Fibroblast of lung (primary cell): Measurements from ENCODE around the gene DUSP11. TPM values are rescaled to one million over a fixed set of nuclear protein-coding genes. Genes with fewer than 3 reads are reported as not detected.

ENCODE experiments used
- DNase-seq, 2 donors: peaks; one replicate each; pipeline versions ENCODE4 v3.0.0 to v3.0.0-alpha.2; 2010; ENCODE audit warnings: low read depth in 2 of 2
- H2AFZ ChIP-seq: 2 replicates; pipeline ENCODE4 v1.5.1; 2012; ENCODE audit warnings: low read length, control low read depth, inconsistent platforms
- H3K27ac ChIP-seq: 2 replicates; pipeline ENCODE4 v1.5.1; 2011; ENCODE audit warnings: low read length, control low read depth; ENCODE audit not compliant: insufficient read depth
- H3K27me3 ChIP-seq: 2 replicates; pipeline ENCODE4 v1.5.1; 2011; ENCODE audit warnings: mild to moderate bottlenecking, low read length; ENCODE audit not compliant: control insufficient read depth, insufficient read depth
- H3K36me3 ChIP-seq: 2 replicates; pipeline ENCODE4 v1.5.1; 2011; ENCODE audit warnings: low read length; ENCODE audit not compliant: control insufficient read depth, insufficient read depth
- H3K4me1 ChIP-seq: 2 replicates; pipeline ENCODE4 v1.5.1; 2011; ENCODE audit warnings: low read length; ENCODE audit not compliant: control insufficient read depth, insufficient read depth; ENCODE audit errors: extremely low read depth
- H3K4me2 ChIP-seq: 2 replicates; pipeline ENCODE4 v1.5.1; 2011; ENCODE audit warnings: low read length, control low read depth; ENCODE audit not compliant: insufficient read depth; ENCODE audit errors: extremely low read depth
- H3K4me3 ChIP-seq, 4 experiments: fragments of 200-600 bp in 1 of 4; sonication (generic) in 1 of 4; replicated peaks in 1 of 4; 2 replicates each; pipeline ENCODE4 v1.5.1; 2011 to 2016; ENCODE audit warnings: low read length in 4 of 4, low read depth in 3 of 4, mild to moderate bottlenecking in 3 of 4, control low read depth in 2 of 4, inconsistent platforms in 1 of 4, mixed read lengths in 1 of 4; ENCODE audit not compliant: insufficient read depth in 1 of 4; ENCODE audit errors: control extremely low read depth in 1 of 4
- H3K79me2 ChIP-seq: 2 replicates; pipeline ENCODE4 v1.5.1; 2012; ENCODE audit warnings: mild to moderate bottlenecking, low read length, inconsistent platforms; ENCODE audit not compliant: control insufficient read depth, insufficient read depth
- H3K9ac ChIP-seq: 2 replicates; pipeline ENCODE4 v1.5.1; 2011; ENCODE audit warnings: mild to moderate bottlenecking, low read length, control low read depth; ENCODE audit not compliant: insufficient read depth
- H3K9me3 ChIP-seq: 2 replicates; pipeline ENCODE4 v1.5.1; 2012; ENCODE audit warnings: low read depth, low read length; ENCODE audit not compliant: control insufficient read depth, insufficient read depth
- H4K20me1 ChIP-seq: 2 replicates; pipeline ENCODE4 v1.5.1; 2011; ENCODE audit warnings: low read length; ENCODE audit not compliant: control insufficient read depth, insufficient read depth; ENCODE audit errors: extremely low read depth
- CTCF ChIP-seq, 2 donors: IDR thresholded peaks in 1 of 2; conservative IDR thresholded peaks in 1 of 2; 1 replicate in 1 of 2; 2 replicates in 1 of 2; pipeline ENCODE4 v1.5.1; 2011 to 2012; ENCODE audit warnings: low read length in 2 of 2, control low read depth in 1 of 2, inconsistent platforms in 1 of 2, low read depth in 1 of 2, mild to moderate bottlenecking in 1 of 2
- EZH2 ChIP-seq: IDR thresholded peaks from 2 replicates; pipeline ENCODE4 v1.5.1; 2012; ENCODE audit warnings: low read length, control low read depth, mild to moderate bottlenecking; ENCODE audit errors: missing control alignments
- polyA plus RNA-seq, 2 donors: library from polyadenylated mRNA; depleted of rRNA in 1 of 2; stranded (reverse) in 1 of 2; unstranded in 1 of 2; fragments of >200 nt; gene quantifications; 2 replicates each; pipeline ENCODE4 v1.2.1, GENCODE V29; 2011 to 2012; ENCODE audit warnings: missing spikeins in 1 of 2
- total RNA-seq: library from RNA; depleted of rRNA; stranded (reverse); fragments of >200 nt; gene quantifications from 2 replicates; pipeline ENCODE4 v1.2.1, GENCODE V29; 2014

DUSP11 gene
- total and polyA plus RNA-seq, 2 donors (not counting 1 experiment from before 2014, with no cell fraction given), result 31.7 to 38.0 TPM

DNA sequence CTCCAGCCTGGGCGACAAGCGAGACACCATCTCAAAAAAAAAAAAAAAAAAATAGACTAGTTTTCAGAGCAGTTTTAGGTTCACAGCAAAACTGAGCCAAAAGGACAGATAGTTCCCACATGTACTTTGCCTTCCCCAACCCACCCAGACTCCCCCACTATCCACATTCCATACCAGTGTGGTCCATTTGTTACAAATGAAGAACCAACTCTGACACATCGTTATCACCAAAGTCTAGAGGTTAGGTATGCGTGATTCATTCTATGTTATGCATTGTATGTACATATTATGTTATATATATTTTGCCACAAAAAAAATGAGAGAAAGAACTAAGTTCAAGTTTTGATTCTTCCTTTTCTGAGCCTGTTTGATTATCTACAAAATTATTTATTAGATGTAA, 3.5 kb downstream of the DUSP11 start:
- H3K9ac ChIP-seq, result no peak overlapping the region
- no peak overlapping the region for H3K4me3 ChIP-seq
- H3K4me2 ChIP-seq, result no peak overlapping the region
- peaks cover 2% of the 10 kb centered on the region for H3K36me3 ChIP-seq
- DNase-seq, result no peak
- H2AFZ ChIP-seq, result no peak overlapping the region
- no peak overlapping the region for H3K27ac ChIP-seq
- no peaks in the 10 kb centered on the region for H3K9me3 ChIP-seq
- H3K79me2 ChIP-seq, result peaks cover 21% of the 10 kb centered on the region
- no peaks in the 10 kb centered on the region for H3K4me1 ChIP-seq
- H4K20me1 ChIP-seq, result no peaks in the 10 kb centered on the region
- no peaks in the 10 kb centered on the region for H3K27me3 ChIP-seq
- no peak for TF ChIP-seq CTCF (conservative IDR thresholded peaks at IDR 0.05 in 1 of 2, IDR thresholded peaks at IDR 0.05 in 1 of 2; ENCODE audit: low read depth in 1 of 2, low read length in 2 of 2)
- no peak for TF ChIP-seq EZH2

GRCh38 chr2:73772819-73773218, 7.1 kb downstream of the DUSP11 start:
- no peak overlapping the region for H3K4me3 ChIP-seq
- H3K27ac ChIP-seq, result no peak overlapping the region
- no peak for TF ChIP-seq CTCF (conservative IDR thresholded peaks at IDR 0.05 in 1 of 2, IDR thresholded peaks at IDR 0.05 in 1 of 2; ENCODE audit: low read depth in 1 of 2, low read length in 2 of 2)
- TF ChIP-seq EZH2, result no peak
- no peaks in the 10 kb centered on the region for H3K4me1 ChIP-seq
- H4K20me1 ChIP-seq, result no peaks in the 10 kb centered on the region
- no peak overlapping the region for H3K4me2 ChIP-seq
- no peak for DNase-seq
- H2AFZ ChIP-seq, result no peak overlapping the region
- no peak overlapping the region for H3K9ac ChIP-seq
- peaks cover 2% of the 10 kb centered on the region for H3K79me2 ChIP-seq
- no peaks in the 10 kb centered on the region for H3K27me3 ChIP-seq
- no peaks in the 10 kb centered on the region for H3K9me3 ChIP-seq
- peaks cover 4% of the 10 kb centered on the region for H3K36me3 ChIP-seq

- Histone ChIP-seq H3K79me2 (no peaks in the 10 kb centered on the region), H4K20me1 (no peaks in the 10 kb centered on the region), H3K4me2 (no peak overlapping the region), H3K9ac (no peak overlapping the region), H3K4me3 (no peak overlapping the region), H3K36me3 (peaks cover 7% of the 10 kb centered on the region), H2AFZ (no peak overlapping the region), H3K27ac (no peak overlapping the region), H3K9me3 (no peaks in the 10 kb centered on the region), H3K4me1 (no peaks in the 10 kb centered on the region), H3K27me3 (no peaks in the 10 kb centered on the region)
- TF ChIP-seq EZH2 (no peak), CTCF (conservative IDR thresholded peaks at IDR 0.05 in 1 of 2, IDR thresholded peaks at IDR 0.05 in 1 of 2; ENCODE audit: low read depth in 1 of 2, low read length in 2 of 2) (no peak)
- no peak for DNase-seq
Observed at GRCh38 chr2:73770725-73771124, 9.2 kb downstream of the DUSP11 start.
